Mucosa of stomach (tissue), 1 donor: Measurements from ENCODE around the gene SGSH.

Source experiments
- H3K27me3 ChIP-seq: one replicate; pipeline ENCODE4 v1.7.0; 2013; ENCODE audit warnings: mild to moderate bottlenecking, low read length; ENCODE audit not compliant: control insufficient read depth, insufficient read depth
- H3K36me3 ChIP-seq: one replicate; pipeline ENCODE4 v1.7.0; 2013; ENCODE audit warnings: low read length; ENCODE audit not compliant: control insufficient read depth, insufficient read depth
- H3K4me1 ChIP-seq: one replicate; pipeline ENCODE4 v1.7.0; 2013; ENCODE audit warnings: mild to moderate bottlenecking, low read length; ENCODE audit not compliant: control insufficient read depth, insufficient read depth
- H3K4me3 ChIP-seq: one replicate; pipeline ENCODE4 v1.7.0; 2013; ENCODE audit warnings: low read length
- H3K9ac ChIP-seq: one replicate; pipeline ENCODE4 v1.7.0; 2013; ENCODE audit warnings: mild to moderate bottlenecking, low read length, moderate library complexity
- H3K9me3 ChIP-seq: one replicate; pipeline ENCODE4 v1.7.0; 2013; ENCODE audit warnings: mild to moderate bottlenecking, low read length, moderate library complexity; ENCODE audit not compliant: control insufficient read depth
- donor health status: Pancreatic carcinoma.

Gene SGSH

GRCh38 chr17:80183581-80184422, 36.3 kb downstream of the SGSH start:
- Histone ChIP-seq H3K9me3 (no peaks in the 10 kb centered on the region), H3K4me3 (no peak overlapping the region), H3K36me3 (no peaks in the 10 kb centered on the region), H3K9ac (no peak overlapping the region), H3K27me3 (no peaks in the 10 kb centered on the region), H3K4me1 (peaks cover 14% of the 10 kb centered on the region)

GRCh38 chr17:80182845-80183223, 37.3 kb downstream of the SGSH start:
- Histone ChIP-seq H3K36me3 (no peaks in the 10 kb centered on the region), H3K4me3 (no peak overlapping the region), H3K4me1 (peaks cover 8% of the 10 kb centered on the region), H3K9me3 (no peaks in the 10 kb centered on the region), H3K9ac (no peak overlapping the region), H3K27me3 (no peaks in the 10 kb centered on the region)

- Histone ChIP-seq H3K4me3 (no peak overlapping the region), H3K9ac (no peak overlapping the region), H3K36me3 (no peaks in the 10 kb centered on the region), H3K4me1 (peaks cover 4% of the 10 kb centered on the region), H3K9me3 (no peaks in the 10 kb centered on the region), H3K27me3 (no peaks in the 10 kb centered on the region)
Observed at GRCh38 chr17:80182118-80182844, 37.9 kb downstream of the SGSH start.

- no peak overlapping the region for H3K9ac ChIP-seq
- H3K27me3 ChIP-seq = no peaks in the 10 kb centered on the region
- no peaks in the 10 kb centered on the region for H3K9me3 ChIP-seq
- no peaks in the 10 kb centered on the region for H3K36me3 ChIP-seq
- no peaks in the 10 kb centered on the region for H3K4me1 ChIP-seq
- no peak overlapping the region for H3K4me3 ChIP-seq
Observed at GRCh38 chr17:80181431-80181830, 38.7 kb downstream of the SGSH start.

GRCh38 chr17:80180192-80180591, 39.9 kb downstream of the SGSH start:
- H3K4me1 ChIP-seq = peaks cover 5% of the 10 kb centered on the region
- no peaks in the 10 kb centered on the region for H3K9me3 ChIP-seq
- no peaks in the 10 kb centered on the region for H3K36me3 ChIP-seq
- H3K27me3 ChIP-seq = peaks cover 4% of the 10 kb centered on the region
- no peak overlapping the region for H3K9ac ChIP-seq
- no peak overlapping the region for H3K4me3 ChIP-seq

GRCh38 chr17:80177986-80178595, 42.0 kb downstream of the SGSH start:
- Histone ChIP-seq H3K36me3 (no peaks in the 10 kb centered on the region), H3K27me3 (peaks cover 4% of the 10 kb centered on the region), H3K9me3 (no peaks in the 10 kb centered on the region), H3K4me1 (peaks cover 6% of the 10 kb centered on the region), H3K4me3 (no peak overlapping the region), H3K9ac (no peak overlapping the region)

- Histone ChIP-seq H3K9ac (no peak overlapping the region), H3K4me1 (peaks cover 6% of the 10 kb centered on the region), H3K36me3 (no peaks in the 10 kb centered on the region), H3K27me3 (peaks cover 4% of the 10 kb centered on the region), H3K4me3 (no peak overlapping the region), H3K9me3 (no peaks in the 10 kb centered on the region)
Observed at GRCh38 chr17:80176757-80177156, 43.4 kb downstream of the SGSH start.

- Histone ChIP-seq H3K4me3 (no peak overlapping the region), H3K9me3 (no peaks in the 10 kb centered on the region), H3K36me3 (no peaks in the 10 kb centered on the region), H3K27me3 (peaks cover 4% of the 10 kb centered on the region), H3K9ac (no peak overlapping the region), H3K4me1 (peaks cover 6% of the 10 kb centered on the region)
Observed at GRCh38 chr17:80173916-80174315, 46.2 kb downstream of the SGSH start.

- no peak overlapping the region for H3K9ac ChIP-seq
- H3K9me3 ChIP-seq = no peaks in the 10 kb centered on the region
- H3K4me1 ChIP-seq = peaks cover 6% of the 10 kb centered on the region
- no peak overlapping the region for H3K4me3 ChIP-seq
- H3K36me3 ChIP-seq = no peaks in the 10 kb centered on the region
- peaks cover 4% of the 10 kb centered on the region for H3K27me3 ChIP-seq
Observed at GRCh38 chr17:80173126-80173525, 47.0 kb downstream of the SGSH start.

GRCh38 chr17:80171681-80172080, 48.5 kb downstream of the SGSH start:
- H3K27me3 ChIP-seq = peaks cover 4% of the 10 kb centered on the region
- H3K36me3 ChIP-seq = no peaks in the 10 kb centered on the region
- H3K4me3 ChIP-seq = no peak overlapping the region
- H3K4me1 ChIP-seq = peaks cover 6% of the 10 kb centered on the region
- H3K9me3 ChIP-seq = no peaks in the 10 kb centered on the region
- no peak overlapping the region for H3K9ac ChIP-seq

- no peak within 1 kb of the TSS for H3K9ac ChIP-seq
- no peak within 1 kb of the TSS for H3K4me3 ChIP-seq
- no peaks in the 10 kb centered on the region for H3K36me3 ChIP-seq
- H3K27me3 ChIP-seq = no peaks in the 10 kb centered on the region
- H3K4me1 ChIP-seq = no peaks in the 10 kb centered on the region
- no peaks in the 10 kb centered on the region for H3K9me3 ChIP-seq
Observed at GRCh38 chr17:80169784-80170500, 50.2 kb downstream of the SGSH start, which contains the start of gene CARD14. Gene CARD14 (plus strand): TSS chr17:80170030. CDS start chr17:80181439, 11,409 bp downstream.
